HG03442 (cell line): ENCODE results near the gene ULBP2.
"Not testable (repeated sequence)": the region's sequence is repeated elsewhere in the genome, so short reads cannot be mapped to it uniquely, and the experiment has no call there.

ENCODE experiments used
- ATAC-seq: cut with Tn5 transposase; IDR thresholded peaks from one replicate; pipeline ENCODE4 v1.9.1; 2021; ENCODE audit warnings: mild to moderate bottlenecking, moderate library complexity; ENCODE audit not compliant: unreplicated experiment

The ULBP2 gene

GRCh38 chr6:149908480-149908879 is 33.3 kb upstream of the ULBP2 start:
- not testable (repeated sequence) for ATAC-seq

GRCh38 chr6:149909701-149910470 is 31.9 kb upstream of the ULBP2 start:
- ATAC-seq: no peak

GRCh38 chr6:149910721-149911151 is 31.1 kb upstream of the ULBP2 start:
- ATAC-seq: no peak

- ATAC-seq: not testable (repeated sequence)
These were observed 29.1 kb upstream of the ULBP2 start for GRCh38 chr6:149912680-149913079.

- no peak for ATAC-seq
These were observed 28.7 kb upstream of the ULBP2 start for GRCh38 chr6:149913085-149913484.

- ATAC-seq: no peak
These were observed 28.1 kb upstream of the ULBP2 start for GRCh38 chr6:149913540-149914240.

- no peak for ATAC-seq
These were observed 25.6 kb upstream of the ULBP2 start for GRCh38 chr6:149915970-149916865.

GRCh38 chr6:149917679-149918078 is 24.1 kb upstream of the ULBP2 start:
- no peak for ATAC-seq

- no peak for ATAC-seq
These were observed 23.5 kb upstream of the ULBP2 start for GRCh38 chr6:149918151-149918905.

GRCh38 chr6:149919126-149919833 is 22.5 kb upstream of the ULBP2 start:
- not testable (repeated sequence) for ATAC-seq

GRCh38 chr6:149919834-149920225 is 22.0 kb upstream of the ULBP2 start:
- ATAC-seq: no peak

GRCh38 chr6:149921361-149921760 is 20.5 kb upstream of the ULBP2 start:
- ATAC-seq: no peak

GRCh38 chr6:149922091-149922490 is 19.7 kb upstream of the ULBP2 start:
- ATAC-seq: not testable (repeated sequence)

GRCh38 chr6:149922642-149923326 is 19.0 kb upstream of the ULBP2 start, which contains the start of gene RAET1G:
Gene RAET1G (minus strand): TSS chr6:149923121. CDS start chr6:149923010, 111 bp downstream.
- no peak for ATAC-seq

GRCh38 chr6:149923327-149923986 is 18.4 kb upstream of the ULBP2 start:
- no peak for ATAC-seq

- ATAC-seq: no peak
These were observed 17.4 kb upstream of the ULBP2 start for GRCh38 chr6:149924206-149924932.

- ATAC-seq: no peak
These were observed 16.9 kb upstream of the ULBP2 start for GRCh38 chr6:149924933-149925252.
